ENCODE data around the gene EGLN1.
"Not testable (repeated sequence)": the region's sequence is repeated elsewhere in the genome, so short reads cannot be mapped to it uniquely, and the experiment has no call there.

The EGLN1 gene

DNA sequence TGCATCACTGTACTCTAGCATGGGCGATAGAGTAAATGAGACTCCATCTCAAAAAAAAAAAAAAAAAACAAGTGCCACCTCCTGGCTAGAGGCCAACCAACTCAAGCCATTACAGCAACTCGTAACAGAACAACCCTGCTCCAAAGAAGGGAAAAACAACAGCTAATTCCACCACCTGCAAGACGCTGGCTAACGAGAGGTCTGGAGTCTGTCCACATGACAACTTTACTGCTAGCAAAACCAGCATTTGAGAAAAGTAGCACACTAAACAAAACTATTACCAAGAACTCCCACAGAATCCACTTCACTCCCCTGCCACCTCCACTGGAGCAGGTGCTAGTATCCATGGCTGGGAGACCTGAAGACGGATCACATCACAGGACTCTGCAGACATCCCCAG, 24.1 kb upstream of the EGLN1 start:
- DNase-seq (ENCODE audit: low spot score): no peak
- TF ChIP-seq, protein P1, sequence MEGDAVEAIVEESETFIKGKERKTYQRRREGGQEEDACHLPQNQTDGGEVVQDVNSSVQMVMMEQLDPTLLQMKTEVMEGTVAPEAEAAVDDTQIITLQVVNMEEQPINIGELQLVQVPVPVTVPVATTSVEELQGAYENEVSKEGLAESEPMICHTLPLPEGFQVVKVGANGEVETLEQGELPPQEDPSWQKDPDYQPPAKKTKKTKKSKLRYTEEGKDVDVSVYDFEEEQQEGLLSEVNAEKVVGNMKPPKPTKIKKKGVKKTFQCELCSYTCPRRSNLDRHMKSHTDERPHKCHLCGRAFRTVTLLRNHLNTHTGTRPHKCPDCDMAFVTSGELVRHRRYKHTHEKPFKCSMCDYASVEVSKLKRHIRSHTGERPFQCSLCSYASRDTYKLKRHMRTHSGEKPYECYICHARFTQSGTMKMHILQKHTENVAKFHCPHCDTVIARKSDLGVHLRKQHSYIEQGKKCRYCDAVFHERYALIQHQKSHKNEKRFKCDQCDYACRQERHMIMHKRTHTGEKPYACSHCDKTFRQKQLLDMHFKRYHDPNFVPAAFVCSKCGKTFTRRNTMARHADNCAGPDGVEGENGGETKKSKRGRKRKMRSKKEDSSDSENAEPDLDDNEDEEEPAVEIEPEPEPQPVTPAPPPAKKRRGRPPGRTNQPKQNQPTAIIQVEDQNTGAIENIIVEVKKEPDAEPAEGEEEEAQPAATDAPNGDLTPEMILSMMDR (IDR thresholded peaks at IDR 0.05; ENCODE audit: extremely low read depth, insufficient read depth, missing control alignments): no peak
- in situ Hi-C loops (cut with MboI; ENCODE audit: low pct_unique_long_range_greater_than_20kb, low sequenced_read_pairs, unreplicated experiment): no loop called here

DNA sequence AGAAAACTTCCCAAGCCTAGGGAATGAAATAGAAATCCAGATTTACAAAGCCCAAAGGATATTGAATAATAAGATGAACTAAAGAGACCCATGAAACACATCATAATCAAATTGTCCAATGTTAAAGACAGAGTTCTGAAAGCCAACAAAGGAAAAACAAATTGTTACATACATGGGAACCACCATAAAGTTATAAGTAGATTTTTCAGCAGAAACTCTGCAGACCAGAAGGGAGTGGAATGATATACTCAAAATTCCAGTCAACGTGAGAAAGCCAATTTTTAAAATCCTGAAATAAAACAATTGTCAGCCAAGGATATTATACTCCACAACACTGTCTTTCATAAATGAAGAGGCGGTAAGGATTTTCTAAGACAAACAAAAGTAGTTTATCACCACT, 22.0 kb upstream of the EGLN1 start:
- TF ChIP-seq, protein P1 (IDR thresholded peaks at IDR 0.05; ENCODE audit: extremely low read depth, insufficient read depth, missing control alignments): no peak
- no peak for DNase-seq (ENCODE audit: low spot score)
- in situ Hi-C loops (cut with MboI; ENCODE audit: low pct_unique_long_range_greater_than_20kb, low sequenced_read_pairs, unreplicated experiment): no loop called here

DNA sequence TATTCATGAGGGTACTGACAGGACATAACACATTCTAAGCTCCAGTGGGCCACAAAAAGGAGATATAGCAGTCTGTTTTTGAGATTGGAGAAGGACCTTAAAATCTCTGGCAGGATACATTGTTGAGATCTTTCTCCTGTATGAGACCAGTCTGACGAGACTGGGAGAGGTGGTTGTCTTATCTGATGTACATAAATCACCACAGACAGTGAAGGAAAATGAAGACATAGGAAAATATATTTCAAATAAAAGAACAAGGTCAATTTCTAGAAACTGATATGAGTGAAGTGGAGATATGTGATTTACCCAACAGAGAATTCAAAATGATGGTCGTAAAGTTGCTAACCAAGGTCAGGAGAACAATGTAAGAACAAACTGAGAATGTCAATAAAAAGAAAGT, 21.3 kb upstream of the EGLN1 start:
- DNase-seq (ENCODE audit: low spot score): no peak
- TF ChIP-seq, protein P1 (IDR thresholded peaks at IDR 0.05; ENCODE audit: extremely low read depth, insufficient read depth, missing control alignments): no peak
- in situ Hi-C loops (cut with MboI; ENCODE audit: low pct_unique_long_range_greater_than_20kb, low sequenced_read_pairs, unreplicated experiment): no loop called here

DNA sequence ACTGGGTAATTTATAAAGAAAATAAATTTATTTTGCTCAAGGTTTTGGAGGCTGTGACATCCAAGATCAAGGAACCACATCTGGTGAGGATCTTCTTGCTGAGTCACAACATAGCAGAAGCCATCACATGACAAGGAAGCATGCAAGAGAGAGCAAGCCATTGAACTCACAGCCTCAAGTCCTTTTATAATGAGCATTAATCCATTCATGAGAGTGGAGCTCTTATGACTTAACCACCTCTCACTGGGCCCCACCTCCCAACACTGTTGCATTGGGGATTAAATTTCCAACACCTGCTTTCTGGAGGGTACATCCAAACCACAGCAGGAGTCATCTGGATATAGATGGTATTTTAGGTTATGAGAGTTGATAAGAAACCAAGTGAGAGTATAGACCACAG, 20.6 kb upstream of the EGLN1 start:
- no peak for DNase-seq (ENCODE audit: low spot score)
- TF ChIP-seq, protein P1 (IDR thresholded peaks at IDR 0.05; ENCODE audit: extremely low read depth, insufficient read depth, missing control alignments): no peak
- in situ Hi-C loops (cut with MboI; ENCODE audit: low pct_unique_long_range_greater_than_20kb, low sequenced_read_pairs, unreplicated experiment): no loop called here

DNA sequence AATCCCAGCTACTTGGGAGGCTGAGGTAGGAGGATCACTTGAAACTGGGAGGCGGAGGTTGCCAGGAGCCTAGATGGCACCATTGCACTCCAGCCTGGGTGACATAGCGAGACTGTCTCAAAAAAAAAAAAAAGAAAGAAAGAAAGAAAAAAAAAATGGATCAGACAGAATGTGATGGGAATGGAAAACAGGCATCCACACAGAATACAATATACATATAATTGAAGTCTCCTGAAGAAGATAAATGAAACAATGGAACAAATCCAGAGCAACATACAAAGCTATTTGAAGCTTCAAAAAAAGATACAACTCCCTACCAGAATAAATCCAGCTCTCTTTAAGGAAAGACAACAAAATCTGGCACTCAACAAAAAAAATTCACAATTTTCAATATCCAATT, 10.9 kb upstream of the EGLN1 start:
- TF ChIP-seq, protein P1 (IDR thresholded peaks at IDR 0.05; ENCODE audit: extremely low read depth, insufficient read depth, missing control alignments): no peak
- in situ Hi-C loops (cut with MboI; ENCODE audit: low pct_unique_long_range_greater_than_20kb, low sequenced_read_pairs, unreplicated experiment): no loop called here
- no peak for DNase-seq (ENCODE audit: low spot score)

DNA sequence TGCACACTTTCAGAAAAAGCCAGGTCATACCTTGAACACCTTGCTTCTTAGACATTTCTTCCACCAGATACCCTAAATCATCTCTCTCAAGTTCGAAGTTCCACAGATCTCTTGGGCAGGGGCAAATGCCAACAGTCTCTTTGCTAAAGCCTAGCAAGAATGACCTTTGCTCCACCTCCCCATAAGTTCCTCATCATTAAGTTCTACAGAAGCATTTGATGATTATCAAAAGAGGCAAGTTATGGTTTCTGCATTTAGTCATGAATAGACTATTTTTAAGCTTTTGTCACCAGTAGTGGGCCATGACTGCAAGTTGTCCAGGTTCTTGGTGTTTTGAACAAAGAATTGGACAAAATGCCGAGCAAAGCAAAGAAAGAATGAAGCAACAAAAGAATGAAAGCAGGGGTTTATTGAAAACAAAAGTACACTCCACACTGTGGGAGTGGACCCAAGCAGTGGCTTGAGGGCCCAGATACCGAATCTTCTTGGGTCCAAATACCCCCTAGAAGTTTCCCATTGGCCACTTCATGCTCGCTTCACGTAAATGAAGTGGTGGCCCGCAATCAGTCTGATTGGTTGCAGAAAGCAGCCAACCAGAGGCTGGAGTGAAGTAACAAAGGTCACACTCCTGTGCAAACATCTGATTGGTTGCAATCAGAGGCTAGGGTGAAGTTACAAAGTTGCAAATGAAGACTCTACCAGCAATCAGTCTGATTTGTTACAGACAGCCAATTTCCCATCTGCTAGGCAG, 9.8 kb upstream of the EGLN1 start:
- in situ Hi-C loops (cut with MboI; ENCODE audit: low pct_unique_long_range_greater_than_20kb, low sequenced_read_pairs, unreplicated experiment): no loop called here
- DNase-seq (ENCODE audit: low spot score): no peak
- TF ChIP-seq, protein P1 (IDR thresholded peaks at IDR 0.05; ENCODE audit: extremely low read depth, insufficient read depth, missing control alignments): no peak

DNA sequence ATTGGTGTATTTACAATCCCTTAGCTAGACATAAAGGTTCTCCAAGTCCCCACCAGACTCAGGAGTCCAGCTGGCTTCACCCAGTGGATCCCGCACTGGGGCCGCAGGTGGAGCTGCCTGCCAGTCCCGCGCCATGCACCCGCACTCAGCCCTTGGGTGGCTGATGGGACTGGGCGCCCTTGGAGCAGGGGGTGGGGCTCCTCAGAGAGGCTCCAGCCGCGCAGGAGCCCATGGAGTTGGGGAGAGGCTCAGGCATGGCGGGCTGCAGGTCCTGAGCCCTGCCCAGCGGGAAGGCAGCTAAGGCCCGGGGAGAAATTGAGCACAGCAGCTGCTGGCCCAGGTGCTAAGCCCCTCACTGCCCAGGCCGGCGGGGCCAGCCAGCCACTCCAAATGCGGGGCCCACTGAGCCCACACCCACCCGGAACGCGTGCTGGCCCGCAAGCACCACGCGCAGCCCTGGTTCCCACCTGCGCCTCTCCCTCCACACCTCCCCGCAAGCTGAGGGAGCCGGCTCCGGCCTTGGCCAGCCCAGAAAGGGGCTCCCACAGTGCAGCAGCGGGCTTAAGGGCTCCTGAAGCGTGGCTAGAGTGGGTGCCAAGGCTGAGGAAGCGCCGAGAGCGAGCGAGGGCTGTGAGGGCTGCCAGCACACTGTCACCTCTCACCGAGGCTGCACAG, 8.7 kb upstream of the EGLN1 start:
- in situ Hi-C loops (cut with MboI; ENCODE audit: low pct_unique_long_range_greater_than_20kb, low sequenced_read_pairs, unreplicated experiment); DNase-seq (ENCODE audit: low spot score): not testable (repeated sequence)
